ENCODE data around the gene ADGRB2.

Gene ADGRB2

GRCh38 chr1:31764312-31765040, at the start of gene ADGRB2:
Gene ADGRB2 (minus strand): TSS chr1:31764340. CDS start chr1:31757221, 7,119 bp downstream.
- DNase-seq (ENCODE audit: low spot score) = peak; percentile 53

- DNase-seq (ENCODE audit: low spot score) = no peak
These were observed 48.2 kb upstream of the ADGRB2 start for GRCh38 chr1:31812158-31812829.

- no peak for DNase-seq (ENCODE audit: low spot score)
These were observed 47.5 kb upstream of the ADGRB2 start for GRCh38 chr1:31811605-31812004.

- DNase-seq (ENCODE audit: low spot score) = no peak
These were observed 45.6 kb upstream of the ADGRB2 start for GRCh38 chr1:31809698-31810097.

GRCh38 chr1:31807273-31808048, 43.3 kb upstream of the ADGRB2 start:
- no peak for DNase-seq (ENCODE audit: low spot score)

- DNase-seq (ENCODE audit: low spot score) = no peak
These were observed 41.2 kb upstream of the ADGRB2 start for GRCh38 chr1:31805318-31805717.

GRCh38 chr1:31804098-31804497, 40.0 kb upstream of the ADGRB2 start:
- DNase-seq (ENCODE audit: low spot score) = no peak

GRCh38 chr1:31803610-31804009, 39.5 kb upstream of the ADGRB2 start:
- DNase-seq (ENCODE audit: low spot score) = no peak

GRCh38 chr1:31802190-31803150, 38.3 kb upstream of the ADGRB2 start:
- no peak for DNase-seq (ENCODE audit: low spot score)

- DNase-seq (ENCODE audit: low spot score) = no peak
These were observed 37.3 kb upstream of the ADGRB2 start for GRCh38 chr1:31801458-31801857.

GRCh38 chr1:31800674-31800967, 36.5 kb upstream of the ADGRB2 start:
- DNase-seq (ENCODE audit: low spot score) = no peak

- no peak for DNase-seq (ENCODE audit: low spot score)
These were observed 35.9 kb upstream of the ADGRB2 start for GRCh38 chr1:31799895-31800673.

GRCh38 chr1:31799196-31799894, 35.2 kb upstream of the ADGRB2 start:
- DNase-seq (ENCODE audit: low spot score) = no peak

- no peak for DNase-seq (ENCODE audit: low spot score)
These were observed 34.5 kb upstream of the ADGRB2 start for GRCh38 chr1:31798433-31799195.

GRCh38 chr1:31798086-31798432, 33.9 kb upstream of the ADGRB2 start:
- DNase-seq (ENCODE audit: low spot score) = no peak

GRCh38 chr1:31797216-31797615, 33.1 kb upstream of the ADGRB2 start:
- no peak for DNase-seq (ENCODE audit: low spot score)

- DNase-seq (ENCODE audit: low spot score) = no peak
These were observed 32.6 kb upstream of the ADGRB2 start for GRCh38 chr1:31796707-31797106.

GRCh38 chr1:31795801-31796621, 31.9 kb upstream of the ADGRB2 start:
- no peak for DNase-seq (ENCODE audit: low spot score)

GRCh38 chr1:31795096-31795675, 31.0 kb upstream of the ADGRB2 start:
- DNase-seq (ENCODE audit: low spot score) = no peak

Measured in germinal center (tissue), 1 donor.